ENCODE results near the gene BTBD19.

BTBD19 gene

DNA sequence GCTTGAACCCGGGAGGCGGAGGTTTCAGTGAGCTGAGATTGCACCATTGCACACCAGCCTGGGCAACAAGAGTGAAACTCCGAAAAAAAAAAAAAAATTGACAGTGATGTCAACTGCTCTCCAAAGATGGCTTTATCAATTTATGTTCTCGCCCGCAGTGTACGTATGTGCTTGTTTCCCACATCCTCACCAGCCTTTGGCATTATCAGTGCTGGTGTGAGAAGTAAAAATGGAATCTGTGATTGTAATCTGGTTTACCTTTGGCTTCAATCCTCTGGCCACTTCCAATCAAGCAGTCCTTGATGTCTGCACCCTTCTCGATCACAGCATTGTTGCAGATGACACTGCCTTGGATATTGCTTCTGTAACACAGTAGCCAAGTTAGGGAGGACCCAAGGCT, 49.1 kb downstream of the BTBD19 start:
- DNase-seq (ENCODE audit: low read depth), result no peak

DNA sequence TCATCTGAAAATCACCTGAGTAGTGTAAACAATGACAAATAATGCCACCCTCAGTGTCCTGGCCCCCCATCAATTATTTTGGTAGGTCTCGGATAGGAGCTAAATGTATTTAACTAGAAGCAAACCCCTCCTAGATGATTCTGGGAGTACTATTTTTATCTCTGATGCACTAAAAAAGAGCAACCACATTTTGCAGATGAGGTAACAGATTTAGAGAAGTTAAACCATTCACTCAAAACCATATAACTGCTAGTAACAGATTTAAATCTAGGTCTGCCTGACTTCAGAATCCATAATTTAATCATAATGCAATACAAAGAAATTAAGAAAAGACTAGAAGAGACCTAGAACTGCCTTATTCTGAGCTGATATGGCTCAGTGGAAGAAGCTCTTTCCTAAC, 52.0 kb downstream of the BTBD19 start:
- DNase-seq (ENCODE audit: low read depth), result no peak

DNA sequence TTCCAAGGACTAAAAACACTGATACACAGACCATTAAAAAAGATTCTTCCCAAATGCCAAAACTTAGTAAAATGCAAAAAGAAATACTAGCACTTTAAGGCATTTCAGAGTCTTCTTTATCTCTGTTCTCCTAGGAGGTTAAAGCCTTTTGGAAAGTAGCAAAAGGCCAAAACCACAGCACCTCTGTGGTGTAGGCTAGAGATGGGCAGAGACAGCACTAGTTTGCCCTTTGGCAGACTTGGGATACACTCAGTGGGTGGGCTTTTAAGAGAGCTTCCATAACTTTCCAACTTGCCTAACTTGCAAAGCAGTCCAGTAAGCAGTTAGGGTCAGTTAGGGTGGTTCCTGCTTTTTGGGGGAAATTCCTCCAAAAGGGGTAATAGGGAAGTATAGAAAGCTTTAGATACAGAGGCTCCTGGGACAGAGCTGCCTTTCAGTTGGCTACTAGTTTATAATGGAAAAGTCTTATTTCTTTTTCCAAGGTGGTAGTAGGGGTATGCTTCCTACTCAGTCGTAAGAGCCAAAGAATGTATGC, 52.6 kb downstream of the BTBD19 start:
- DNase-seq (ENCODE audit: low read depth), result no peak

DNA sequence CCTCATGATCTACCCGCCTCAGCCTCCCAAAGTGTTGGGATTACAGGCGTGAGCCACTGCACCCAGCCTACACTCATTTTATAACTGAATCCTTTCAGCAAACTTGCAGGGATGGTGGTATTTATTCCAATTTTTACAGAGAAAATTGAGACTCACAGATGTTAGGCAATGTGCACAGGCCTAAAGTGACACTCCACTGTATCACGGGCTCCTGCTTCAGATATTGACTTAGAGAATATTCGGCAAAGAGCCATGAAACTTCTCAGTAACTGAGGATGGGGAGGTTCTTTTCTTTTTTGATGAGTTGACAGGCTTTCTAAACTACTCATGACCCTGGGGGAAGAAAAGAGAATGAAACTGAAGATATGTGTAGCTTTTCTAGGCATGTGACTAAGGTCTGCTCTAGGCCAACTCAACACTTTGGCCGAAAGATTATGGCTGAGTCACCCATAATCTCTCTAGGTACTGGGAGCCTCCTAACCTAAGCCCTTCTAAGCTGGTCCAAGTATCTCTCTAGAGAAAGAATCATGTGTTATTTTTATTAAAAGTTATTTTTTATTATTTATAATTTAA, 54.6 kb downstream of the BTBD19 start:
- DNase-seq (ENCODE audit: low read depth), result no peak
